Measurements from ENCODE around the gene CMTM4. TPM values are rescaled to one million over a fixed set of nuclear protein-coding genes. Genes with fewer than 3 reads are reported as not detected.

CMTM4 gene
- total and polyA plus RNA-seq, 2 of the 4 experiments (the other 2 are of a cell fraction), result 9.0 to 14.5 TPM

DNA sequence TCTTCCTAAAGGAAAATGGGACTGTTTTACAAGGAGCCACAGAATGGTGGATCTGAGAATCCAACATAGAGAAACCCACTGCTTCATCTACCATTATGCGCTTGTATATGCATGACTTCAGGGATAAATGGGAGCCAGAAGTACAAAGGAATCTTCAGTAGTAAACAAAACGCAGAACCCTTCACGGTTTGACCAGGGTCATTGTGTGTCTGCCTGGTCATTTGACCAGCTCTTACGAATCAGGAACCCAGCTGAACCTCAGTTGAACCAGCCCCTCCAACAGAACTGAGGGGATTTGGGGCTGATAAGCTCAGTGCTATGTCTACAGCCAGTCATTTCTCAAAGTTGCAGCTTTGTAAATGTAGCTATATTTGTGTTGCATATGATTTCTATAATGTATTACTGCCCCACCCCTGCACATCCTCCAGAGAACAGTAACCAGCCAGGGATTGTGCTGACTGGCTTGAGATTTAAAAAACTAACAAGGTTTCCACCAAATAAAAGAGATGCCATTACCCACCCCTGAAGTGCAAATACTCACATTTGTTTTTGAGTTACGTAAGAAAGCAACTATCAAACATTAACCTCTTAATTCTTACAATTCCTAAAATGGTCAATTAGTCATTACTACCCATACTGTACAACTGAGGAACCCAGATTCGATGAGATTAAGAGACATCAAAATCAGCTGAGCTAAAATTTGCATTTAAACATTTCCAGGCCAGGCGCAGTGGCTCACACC lies 6.3 kb downstream of the CMTM4 start:
- dilution Hi-C loops (cut with HindIII; ENCODE audit: low sequenced_read_pairs, unreplicated experiment), result no loop called here
- no peaks in the 10 kb centered on the region for H3K9me3 ChIP-seq (ENCODE audit: control insufficient read depth, insufficient read depth, low read length)
- ChIA-PET POLR2A (ENCODE audit: unreplicated experiment) (no interaction called here), CTCF (interaction anchor here (0.9 to 1.0 kb wide), 2 partner anchors 16 to 28 kb away, joined by 3 read pairs; no protein-coding TSS in a partner anchor)
- no peak overlapping the region for H3K9ac ChIP-seq (ENCODE audit: low read depth, low read length)
- H3K56ac ChIP-seq (ENCODE audit: extremely low read depth, insufficient read depth, low read length), result no peak overlapping the region
- in situ Hi-C loops (cut with MboI; ENCODE audit: low sequenced_read_pairs), result no loop called here
- 96% methylated on average over 3 of the region's 7 CpGs; no CpG with 5 or more reads in 1 of the 2 experiments for WGBS, 2 experiments (ENCODE audit: extremely low coverage in 2 of 2, insufficient read length in 1 of 2)
- no TSS peak for BruUV-seq (replicated peaks)
- H2AK9ac ChIP-seq (replicated peaks; ENCODE audit: low read depth, low read length, poor library complexity), result peak overlapping the region; percentile 31
- no peak overlapping the region for H2BK120ac ChIP-seq (ENCODE audit: low read depth, low read length)
- no peak overlapping the region for H4K5ac ChIP-seq (ENCODE audit: low read depth, low read length)
- TF ChIP-seq BHLHE40 (IDR thresholded peaks at IDR 0.05; ENCODE audit: low read depth, low read length) (no peak), MAZ (IDR thresholded peaks at IDR 0.05; ENCODE audit: borderline replicate concordance, low read depth, low read length) (no peak), FOS (IDR thresholded peaks at IDR 0.05; ENCODE audit: low read depth, low read length) (no peak), SMC3 (IDR thresholded peaks at IDR 0.05; ENCODE audit: low read depth, low read length) (no peak), RFX5 (IDR thresholded peaks at IDR 0.05; ENCODE audit: low read depth, low read length) (no peak), POLR2A (IDR thresholded peaks at IDR 0.05; ENCODE audit: low read depth, low read length) (no peak), RCOR1 (IDR thresholded peaks at IDR 0.05; ENCODE audit: insufficient replicate concordance, low read length) (no peak), USF2 (IDR thresholded peaks at IDR 0.05; ENCODE audit: low read depth, low read length) (no peak), CTCF (conservative IDR thresholded peaks at IDR 0.05; ENCODE audit: low read depth, low read length) (no peak), CEBPB (IDR thresholded peaks at IDR 0.05; ENCODE audit: low read depth, low read length) (no peak), RAD21 (IDR thresholded peaks at IDR 0.05; ENCODE audit: low read length) (no peak), ELK1 (IDR thresholded peaks at IDR 0.05; ENCODE audit: borderline replicate concordance, low read depth, low read length) (no peak), CHD1 (IDR thresholded peaks at IDR 0.05; ENCODE audit: low read depth, low read length) (no peak), MAFK (IDR thresholded peaks at IDR 0.05; ENCODE audit: low read depth, low read length) (no peak)
- no peak overlapping the region for H2BK5ac ChIP-seq (ENCODE audit: low read depth, low read length, poor library complexity, severe bottlenecking)
- H2AK5ac ChIP-seq (ENCODE audit: low read depth, low read length), result no peak overlapping the region
- no peak overlapping the region for H3K4me2 ChIP-seq (ENCODE audit: low read depth, low read length)
- H4K91ac ChIP-seq (ENCODE audit: insufficient read depth, low read depth, low read length), result no peak overlapping the region
- DNase-seq, result no peak
- H4K8ac ChIP-seq (ENCODE audit: low read depth in 2 of 2, low read length in 2 of 2), result no peak overlapping the region
- H3K36me3 ChIP-seq (ENCODE audit: control insufficient read depth, insufficient read depth, low read length), result no peaks in the 10 kb centered on the region
- H3K9me1 ChIP-seq (ENCODE audit: insufficient read depth, low read length), result no peaks in the 10 kb centered on the region
- H3K18ac ChIP-seq (ENCODE audit: low read depth, low read length), result no peak overlapping the region
- intact Hi-C loops (cut with micrococcal nuclease), result no loop called here
- H3K4me3 ChIP-seq (ENCODE audit: insufficient read depth, low read depth, low read length), result no peak overlapping the region
- no peak overlapping the region for H3K14ac ChIP-seq (replicated peaks; ENCODE audit: low read depth, low read length)
- H2BK20ac ChIP-seq (ENCODE audit: low read depth, low read length), result no peak overlapping the region
- no peak overlapping the region; the same call in 1 of the 2 replicates for H3K23ac ChIP-seq (ENCODE audit: low read depth, low read length)
- no peak for ATAC-seq (ENCODE audit: low read depth)
- H4K20me1 ChIP-seq (ENCODE audit: insufficient read depth, low read length), result peaks cover 7% of the 10 kb centered on the region
- peaks cover 0 to 20% of the 10 kb centered on the region in 2 experiments; a peak in 2 of 4 replicates for H3K79me1 ChIP-seq (ENCODE audit: low read depth in 1 of 2, low read length in 2 of 2)
- no peak overlapping the region for H2AFZ ChIP-seq (replicated peaks; ENCODE audit: low read length, poor library complexity)
- no peak overlapping the region for H3K4ac ChIP-seq (ENCODE audit: low read depth, low read length)
- no peak overlapping the region for H3K27ac ChIP-seq (ENCODE audit: insufficient read depth, low read length)
- H2BK15ac ChIP-seq (ENCODE audit: low read depth, low read length), result no peak overlapping the region
- H3K27me3 ChIP-seq (ENCODE audit: control insufficient read depth, insufficient read depth, low read length), result no peaks in the 10 kb centered on the region
- peaks cover 2% of the 10 kb centered on the region; the same call in 1 of the 2 replicates for H3K4me1 ChIP-seq (ENCODE audit: control insufficient read depth, insufficient read depth, low read length)

Data from IMR-90 (cell line).